22Rv1 (cell line): Measurements from ENCODE around the gene TNFSF9.

ENCODE experiments used
- CTCF ChIP-seq: fragments of 450-650 bp; IDR thresholded peaks from 2 replicates; pipeline ENCODE4 v1.5.1; 2017; ENCODE audit warnings: mild to moderate bottlenecking
- ZFX ChIP-seq: fragments of 450-650 bp; IDR thresholded peaks from 2 replicates; pipeline ENCODE4 v1.6.1; 2017; ENCODE audit warnings: antibody characterized with exemption, borderline replicate concordance

GRCh38 chr19:6533000-6533328 lies 2.1 kb downstream of the TNFSF9 start:
- no peak for TF ChIP-seq CTCF
- TF ChIP-seq ZFX = no peak
